OCI-LY3 (cell line): ENCODE data around the gene PSMA6.

Experiments
- CTCF ChIP-seq: fragments of 200-600, 300-600 bp; sonication (generic); IDR thresholded peaks from 2 replicates; pipeline ENCODE4 v1.5.1; 2014; ENCODE audit warnings: antibody characterized with exemption, low read length, low read depth
- EZH2phosphoT487 ChIP-seq: fragments of 200-600 bp; shearing (Covaris generic); IDR thresholded peaks from 2 replicates; pipeline ENCODE4 v1.6.1; 2018; ENCODE audit warnings: antibody characterized with exemption, mixed run types, low read depth

GRCh38 chr14:35344107-35344807 lies 52.1 kb downstream of the PSMA6 start:
- no peak for TF ChIP-seq CTCF
- TF ChIP-seq EZH2phosphoT487 = no peak
